Stomach (tissue), 9 donors: ENCODE results near the gene KLC3. TPM values are rescaled to one million over a fixed set of nuclear protein-coding genes. Genes with fewer than 3 reads are reported as not detected.

Experiments used
- DNase-seq, 2 donors: peaks; one replicate each; pipeline versions ENCODE4 v3.0.0 to v3.0.0-alpha.2; 2013 to 2019
- H3K27ac ChIP-seq, 5 donors: fragments of 200-600 bp in 4 of 5; sonication (generic) in 4 of 5; one replicate each; pipeline ENCODE4 v1.5.1; 2013 to 2019; ENCODE audit warnings: mild to moderate bottlenecking in 1 of 5, moderate library complexity in 1 of 5
- H3K27me3 ChIP-seq, 3 donors: fragments of 200-600 bp; sonication (generic); one replicate each; pipeline ENCODE4 v1.5.1; 2017 to 2019; ENCODE audit warnings: mixed run types in 1 of 3
- H3K36me3 ChIP-seq, 4 donors: fragments of 200-600 bp; sonication (generic); 1 replicate in 3 of 4; 2 replicates in 1 of 4; pipeline ENCODE4 v1.5.1; 2016 to 2019
- H3K4me1 ChIP-seq, 4 donors: fragments of 200-600 bp; sonication (generic); one replicate each; pipeline ENCODE4 v1.5.1; 2016 to 2019
- H3K4me3 ChIP-seq, 4 donors: fragments of 200-600 bp; sonication (generic) in 3 of 4; one replicate each; pipeline ENCODE4 v1.5.1; 2016 to 2019; ENCODE audit warnings: mild to moderate bottlenecking in 1 of 4
- H3K9me3 ChIP-seq, 4 donors: fragments of 200-600 bp; sonication (generic); one replicate each; pipeline ENCODE4 v1.5.1; 2016 to 2019
- EP300 ChIP-seq: sonication (generic); formaldehyde crosslinking; IDR thresholded peaks from one replicate; pipeline ENCODE4 v1.6.1; 2017; ENCODE audit warnings: antibody characterized with exemption
- POLR2A ChIP-seq, 4 donors: fragments of 450-650 bp; IDR thresholded peaks; one replicate each; pipeline ENCODE4 v1.6.1; 2016; ENCODE audit warnings: antibody characterized with exemption in 4 of 4, control low read depth in 2 of 4, mild to moderate bottlenecking in 1 of 4, moderate library complexity in 1 of 4
- POLR2AphosphoS5 ChIP-seq, 3 donors: sonication (generic); formaldehyde crosslinking; IDR thresholded peaks; one replicate each; pipeline ENCODE4 v1.6.1; 2016; ENCODE audit warnings: antibody characterized with exemption in 3 of 3
- WGBS, 5 donors: extraction: QIAGEN DNeasy Blood & Tissue Kit in 3 of 5; methylation state at CpG; one replicate each; pipeline versions ENCODE4 v1.1.5 to v1.1.7; 2013 to 2018; 5-methylcytosine and 5-hydroxymethylcytosine counted together
- intact Hi-C: fragments of 100-400 bp; cut with DNase I; formaldehyde crosslinking; loops from one replicate; pipeline ENCODE4 v1.15.1; 2023; ENCODE audit warnings: low total_unique reads
- polyA plus RNA-seq, 3 donors: library from polyadenylated mRNA; stranded (reverse); fragments of 200-250 nt; gene quantifications; one replicate each; pipeline ENCODE4 v1.2.3, GENCODE V29; 2013
- total RNA-seq, 5 donors: library from RNA; depleted of rRNA; stranded (reverse); fragments of >200 nt; gene quantifications; one replicate each; pipeline versions ENCODE4 v1.1.0 to v1.2.3, GENCODE V29; 2014 to 2016
- TF ChIP-seq, protein P1 (sequence below), 7 experiments: fragments of 450-650 bp in 4 of 7; fragments of 200-600 bp in 3 of 7; sonication (generic) in 3 of 7; IDR thresholded peaks; one replicate each; pipeline ENCODE4 v1.5.1; 2016 to 2019; ENCODE audit warnings: antibody characterized with exemption in 7 of 7, control low read depth in 2 of 7, mild to moderate bottlenecking in 1 of 7
- donor health status: healthy with polysubstance abuse.
- donor health status: Bipolar disorder and iron deficiency.
- donor health status: healthy.

The KLC3 gene
- total and polyA plus RNA-seq, 8 donors: 0.61 to 7.0 (median 0.99) TPM; not detected in 4

DNA sequence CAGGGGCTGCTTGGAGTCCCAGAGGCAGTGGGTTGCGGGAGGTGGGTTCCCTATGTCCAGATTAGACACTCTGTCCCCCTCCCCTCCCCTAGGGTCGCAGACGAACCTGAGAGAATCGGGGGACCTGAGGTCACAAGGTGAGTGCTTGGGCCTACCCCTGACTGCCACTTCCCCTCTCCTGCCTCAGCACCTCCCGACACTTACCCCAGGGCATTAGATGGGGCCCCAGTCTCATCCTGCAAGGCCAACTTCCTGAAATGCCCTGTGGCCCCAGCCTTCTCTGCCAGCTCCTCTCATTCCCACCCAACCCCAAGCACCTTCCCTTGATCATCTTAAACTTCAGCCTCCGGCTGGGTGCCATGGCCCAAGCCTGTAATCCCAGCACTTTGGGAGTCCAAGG is 40.8 kb upstream of the KLC3 start:
- DNase-seq: no peak
- no peak overlapping the region for H3K4me3 ChIP-seq
- H3K36me3 ChIP-seq: peaks cover 7 to 72% (median 65%) of the 10 kb centered on the region in 4 donors
- no peaks in the 10 kb centered on the region for H3K9me3 ChIP-seq
- H3K27me3 ChIP-seq: no peaks in the 10 kb centered on the region
- WGBS, 5 donors: 80 to 93% (median 92%) methylated on average over 5 to 6 of the region's 6 CpGs
- no peaks in the 10 kb centered on the region for H3K4me1 ChIP-seq
- no peak overlapping the region for H3K27ac ChIP-seq
- intact Hi-C loops: no loop called here
- TF ChIP-seq, protein P1, sequence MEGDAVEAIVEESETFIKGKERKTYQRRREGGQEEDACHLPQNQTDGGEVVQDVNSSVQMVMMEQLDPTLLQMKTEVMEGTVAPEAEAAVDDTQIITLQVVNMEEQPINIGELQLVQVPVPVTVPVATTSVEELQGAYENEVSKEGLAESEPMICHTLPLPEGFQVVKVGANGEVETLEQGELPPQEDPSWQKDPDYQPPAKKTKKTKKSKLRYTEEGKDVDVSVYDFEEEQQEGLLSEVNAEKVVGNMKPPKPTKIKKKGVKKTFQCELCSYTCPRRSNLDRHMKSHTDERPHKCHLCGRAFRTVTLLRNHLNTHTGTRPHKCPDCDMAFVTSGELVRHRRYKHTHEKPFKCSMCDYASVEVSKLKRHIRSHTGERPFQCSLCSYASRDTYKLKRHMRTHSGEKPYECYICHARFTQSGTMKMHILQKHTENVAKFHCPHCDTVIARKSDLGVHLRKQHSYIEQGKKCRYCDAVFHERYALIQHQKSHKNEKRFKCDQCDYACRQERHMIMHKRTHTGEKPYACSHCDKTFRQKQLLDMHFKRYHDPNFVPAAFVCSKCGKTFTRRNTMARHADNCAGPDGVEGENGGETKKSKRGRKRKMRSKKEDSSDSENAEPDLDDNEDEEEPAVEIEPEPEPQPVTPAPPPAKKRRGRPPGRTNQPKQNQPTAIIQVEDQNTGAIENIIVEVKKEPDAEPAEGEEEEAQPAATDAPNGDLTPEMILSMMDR (IDR thresholded peaks at IDR 0.05): no peak
- TF ChIP-seq POLR2AphosphoS5 (IDR thresholded peaks at IDR 0.05): no peak
- TF ChIP-seq POLR2A (IDR thresholded peaks at IDR 0.05): no peak
- no peak for TF ChIP-seq EP300

DNA sequence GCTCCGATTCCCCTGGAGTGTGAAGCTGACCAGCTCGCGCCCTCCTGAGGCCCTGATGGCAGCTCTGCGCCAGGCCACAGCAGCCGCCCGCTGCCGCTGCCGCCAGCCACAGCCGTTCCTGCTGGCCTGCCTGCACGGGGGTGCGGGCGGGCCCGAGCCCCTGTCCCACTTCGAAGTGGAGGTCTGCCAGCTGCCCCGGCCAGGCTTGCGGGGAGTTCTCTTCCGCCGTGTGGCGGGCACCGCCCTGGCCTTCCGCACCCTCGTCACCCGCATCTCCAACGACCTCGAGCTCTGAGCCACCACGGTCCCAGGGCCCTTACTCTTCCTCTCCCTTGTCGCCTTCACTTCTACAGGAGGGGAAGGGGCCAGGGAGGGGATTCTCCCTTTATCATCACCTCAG is 38.1 kb upstream of the KLC3 start:
- peaks cover 7 to 46% (median 41%) of the 10 kb centered on the region in 4 donors for H3K36me3 ChIP-seq
- H3K27ac ChIP-seq: no peak overlapping the region
- TF ChIP-seq POLR2A (IDR thresholded peaks at IDR 0.05) (no peak), POLR2AphosphoS5 (IDR thresholded peaks at IDR 0.05) (no peak), EP300 (no peak)
- TF ChIP-seq, protein P1 (IDR thresholded peaks at IDR 0.05): no peak
- peaks cover 0 to 8% (median 0%) of the 10 kb centered on the region in 4 donors for H3K4me1 ChIP-seq
- intact Hi-C loops: no loop called here
- H3K4me3 ChIP-seq: no peak overlapping the region
- peaks cover 0 to 9% (median 0%) of the 10 kb centered on the region in 3 donors for H3K27me3 ChIP-seq
- WGBS, 5 donors: 92 to 95% (median 93%) methylated on average over 7 to 27 of the region's 27 CpGs
- H3K9me3 ChIP-seq: no peaks in the 10 kb centered on the region
- no peak for DNase-seq

DNA sequence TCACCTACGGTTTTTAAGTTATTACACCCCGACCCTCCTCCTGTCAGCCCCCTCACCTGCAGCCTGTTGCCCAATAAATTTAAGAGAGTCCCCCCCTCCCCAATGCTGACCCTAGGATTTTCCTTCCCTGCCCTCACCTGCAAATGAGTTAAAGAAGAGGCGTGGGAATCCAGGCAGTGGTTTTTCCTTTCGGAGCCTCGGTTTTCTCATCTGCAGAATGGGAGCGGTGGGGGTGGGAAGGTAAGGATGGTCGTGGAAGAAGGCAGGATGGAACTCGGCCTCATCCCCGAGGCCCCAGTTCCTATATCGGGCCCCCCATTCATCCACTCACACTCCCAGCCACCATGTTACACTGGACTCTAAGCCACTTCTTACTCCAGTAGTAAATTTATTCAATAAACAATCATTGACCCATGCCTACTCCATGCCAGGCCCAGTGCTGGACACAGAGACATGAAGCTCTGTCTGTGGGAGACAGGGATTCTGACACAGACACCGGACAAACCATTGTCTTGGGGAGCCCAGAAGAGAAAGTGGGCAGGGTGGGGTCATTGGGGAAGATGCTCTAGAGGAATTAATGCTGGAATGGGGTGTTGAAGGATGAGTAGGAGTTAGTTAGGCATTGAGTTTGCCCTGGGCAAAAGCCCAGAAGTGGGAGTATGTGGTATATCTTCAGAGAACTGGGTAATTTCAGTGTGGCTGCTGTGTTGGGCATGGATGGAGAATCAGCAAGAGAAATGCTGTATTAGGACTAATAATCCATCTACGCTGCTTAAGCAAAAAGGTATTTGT is 37.1 kb upstream of the KLC3 start:
- DNase-seq: no peak
- H3K36me3 ChIP-seq: peaks cover 4 to 35% (median 30%) of the 10 kb centered on the region in 4 donors
- no peaks in the 10 kb centered on the region for H3K9me3 ChIP-seq
- no peak overlapping the region for H3K4me3 ChIP-seq
- TF ChIP-seq EP300 (no peak), POLR2A (IDR thresholded peaks at IDR 0.05) (no peak), POLR2AphosphoS5 (IDR thresholded peaks at IDR 0.05) (no peak)
- TF ChIP-seq, protein P1 (IDR thresholded peaks at IDR 0.05): no peak
- peaks cover 0 to 8% (median 0%) of the 10 kb centered on the region in 4 donors for H3K4me1 ChIP-seq
- H3K27me3 ChIP-seq: peaks cover 0 to 19% (median 0%) of the 10 kb centered on the region in 3 donors
- intact Hi-C loops: no loop called here
- H3K27ac ChIP-seq: no peak overlapping the region
- 92 to 97% (median 95%) methylated on average over 12 of the region's 12 CpGs for WGBS, 5 donors

DNA sequence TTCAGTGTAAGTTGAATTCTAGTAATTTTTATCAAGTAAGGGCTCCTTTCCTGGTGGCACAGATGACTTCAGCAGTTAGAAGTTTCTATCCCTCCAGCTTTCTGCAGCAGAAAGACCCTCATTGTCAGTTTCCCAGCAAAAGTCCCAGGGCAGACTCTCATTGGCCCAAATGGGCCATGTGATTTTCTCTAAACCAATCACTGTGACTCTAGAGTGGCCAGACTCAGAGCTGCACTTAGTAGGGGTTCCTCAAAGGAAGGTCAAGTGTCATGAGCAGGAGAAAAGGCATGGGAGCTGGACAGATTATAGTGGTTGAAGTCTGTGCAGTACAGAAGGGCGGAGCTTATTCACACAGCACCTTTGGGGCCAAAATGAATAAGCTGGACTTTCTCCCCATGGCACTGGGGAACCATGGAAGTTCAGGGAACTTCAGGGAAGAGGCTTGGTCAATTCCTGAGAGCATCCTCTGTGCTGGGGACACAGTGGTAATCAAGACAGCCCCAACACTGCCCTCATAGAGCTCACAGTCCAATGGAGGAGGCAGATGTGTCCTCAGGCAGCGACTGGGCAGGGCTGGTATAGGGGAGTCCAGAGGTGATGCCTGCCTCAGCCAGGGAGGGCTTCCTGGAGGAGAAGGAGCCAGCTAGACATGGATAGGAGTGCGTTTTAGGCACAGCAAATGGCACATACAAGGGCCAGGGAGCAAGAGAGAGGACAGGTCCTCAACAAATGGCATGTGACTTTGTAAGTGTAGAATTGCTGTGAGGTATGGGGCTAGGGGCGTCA is 36.2 kb upstream of the KLC3 start:
- Histone ChIP-seq H3K9me3 (no peaks in the 10 kb centered on the region), H3K36me3 (peaks cover 0 to 29% (median 24%) of the 10 kb centered on the region in 4 donors), H3K4me1 (peaks cover 0 to 8% (median 0%) of the 10 kb centered on the region in 4 donors), H3K4me3 (no peak overlapping the region), H3K27me3 (peaks cover 0 to 21% (median 0%) of the 10 kb centered on the region in 3 donors), H3K27ac (no peak overlapping the region)
- no peak for DNase-seq
- WGBS, 5 donors: 71 to 79% (median 74%) methylated on average over 4 of the region's 4 CpGs
- TF ChIP-seq EP300 (no peak), POLR2AphosphoS5 (IDR thresholded peaks at IDR 0.05) (no peak), POLR2A (IDR thresholded peaks at IDR 0.05) (no peak)
- TF ChIP-seq, protein P1 (IDR thresholded peaks at IDR 0.05): no peak
- intact Hi-C loops: no loop called here
